A549 (cell line): ENCODE results near the gene MMUT. TPM values are rescaled to one million over a fixed set of nuclear protein-coding genes. Genes with fewer than 3 reads are reported as not detected.

Source experiments
- ATAC-seq, 2 experiments: fragments of 200-7000 bp in 1 of 2; fragments of >200 bp in 1 of 2; cut with Nextera tagmentation in 1 of 2; cut with Tn5 transposase in 1 of 2; 3 replicates each; pipeline versions ENCODE4 v1.8.0 to v1.9.1; 2018 to 2020; ENCODE audit warnings: mild to moderate bottlenecking in 1 of 2, moderate library complexity in 1 of 2
- CTCF ChIA-PET: fragments of 300-600 bp; sonication (Branson Sonifier 250); formaldehyde crosslinking; extraction: SDS; loops from one replicate; lab custom pipeline; 2021; ENCODE audit warnings: antibody characterized with exemption, inconsistent platforms; lab: Yijun Ruan, JAX
- POLR2A ChIA-PET: fragments of 350-600 bp; formaldehyde crosslinking; extraction: SDS; loops from one replicate; lab custom pipeline; 2021; ENCODE audit warnings: antibody characterized with exemption, inconsistent platforms; lab: Yijun Ruan, JAX
- DNase-seq, 2 experiments: peaks; one replicate each; pipeline versions ENCODE4 v3.0.0 to v3.0.0-alpha.2; 2011 to 2016; ENCODE audit warnings: low read depth in 1 of 2, low spot score in 1 of 2
- FAIRE-seq: peaks from 2 replicates; lab custom pipeline; 2011; peaks lifted over from hg19 to GRCh38; lab: Jason Lieb, UNC
- H3K27ac ChIP-seq, 2 experiments: fragments of >200 bp; sonication (Bioruptor Twin); formaldehyde crosslinking; 3 replicates each; pipeline ENCODE4 v1.5.1; 2016 to 2017
- H3K4me1 ChIP-seq: fragments of >200 bp; sonication (Bioruptor Twin); formaldehyde crosslinking; 3 replicates; pipeline ENCODE4 v1.6.1; 2016
- H3K4me2 ChIP-seq: fragments of >200 bp; sonication (Bioruptor Twin); formaldehyde crosslinking; 3 replicates; pipeline ENCODE4 v1.6.1; 2016
- H3K4me3 ChIP-seq: fragments of >200 bp; sonication (Bioruptor Twin); formaldehyde crosslinking; 3 replicates; pipeline ENCODE4 v1.5.1; 2016
- H3K9me3 ChIP-seq: fragments of >200 bp; sonication (Bioruptor Twin); formaldehyde crosslinking; 3 replicates; pipeline ENCODE4 v1.6.1; 2016
- CEBPB ChIP-seq, 2 experiments: fragments of >200 bp in 1 of 2; sonication (Bioruptor Twin) in 1 of 2; formaldehyde crosslinking in 1 of 2; IDR thresholded peaks; 2 replicates each; pipeline ENCODE4 v1.6.1; 2012 to 2016
- CTCF ChIP-seq: fragments of >200 bp; sonication (Bioruptor Twin); formaldehyde crosslinking; IDR thresholded peaks from 3 replicates; pipeline ENCODE4 v1.5.1; 2016
- E2F6 ChIP-seq: IDR thresholded peaks from 2 replicates; pipeline ENCODE4 v1.6.1; 2012; ENCODE audit warnings: low read depth, borderline replicate concordance
- FOSB ChIP-seq: fragments of 250-450 bp; sonication (Bioruptor Pico); IDR thresholded peaks from 2 replicates; pipeline ENCODE4 v1.5.0; 2020; ENCODE audit warnings: mild to moderate bottlenecking, moderate library complexity
- FOXS1 ChIP-seq: fragments of 250-450 bp; sonication (Bioruptor Pico); IDR thresholded peaks from 2 replicates; pipeline ENCODE4 v1.5.0; 2020; ENCODE audit warnings: mild to moderate bottlenecking, moderate library complexity
- GATA3 ChIP-seq: IDR thresholded peaks from 2 replicates; pipeline ENCODE4 v1.6.1; 2012; ENCODE audit warnings: borderline replicate concordance
- HEYL ChIP-seq: fragments of 250-450 bp; sonication (Bioruptor Pico); IDR thresholded peaks from 2 replicates; pipeline ENCODE4 v1.8.0; 2021; ENCODE audit warnings: mild to moderate bottlenecking, moderate library complexity
- HOXA7 ChIP-seq: fragments of 250-450 bp; sonication (Bioruptor Pico); IDR thresholded peaks from 2 replicates; pipeline ENCODE4 v1.5.0; 2020; ENCODE audit warnings: mild to moderate bottlenecking, moderate library complexity
- MAX ChIP-seq: IDR thresholded peaks from 2 replicates; pipeline ENCODE4 v1.6.1; 2012
- MAZ ChIP-seq: fragments of 150-350 bp; IDR thresholded peaks from 2 replicates; pipeline ENCODE4 v1.6.1; 2014; ENCODE audit warnings: antibody characterized with exemption, low read depth, low read length, borderline replicate concordance
- NFE2L2 ChIP-seq: fragments of 150-350 bp; conservative IDR thresholded peaks from 2 replicates; pipeline ENCODE4 v1.6.1; 2014; ENCODE audit warnings: low read length
- NR3C1 ChIP-seq: fragments of >200 bp; sonication (Bioruptor Twin); formaldehyde crosslinking; IDR thresholded peaks from 3 replicates; pipeline ENCODE4 v1.6.1; 2017
- PBX3 ChIP-seq: IDR thresholded peaks from 2 replicates; pipeline ENCODE4 v1.6.1; 2012
- PHF8 ChIP-seq: fragments of 200-600 bp; sonication (generic); IDR thresholded peaks from 2 replicates; pipeline ENCODE4 v1.6.1; 2016; ENCODE audit warnings: low read depth, mild to moderate bottlenecking, antibody characterized with exemption, moderate library complexity, borderline replicate concordance
- RAD21 ChIP-seq, 2 experiments: fragments of >200 bp in 1 of 2; sonication (Bioruptor Twin) in 1 of 2; formaldehyde crosslinking in 1 of 2; IDR thresholded peaks in 1 of 2; conservative IDR thresholded peaks in 1 of 2; 2 replicates in 1 of 2; 3 replicates in 1 of 2; pipeline ENCODE4 v1.6.1; 2012 to 2018; ENCODE audit warnings: inconsistent platforms in 1 of 2
- REST ChIP-seq: fragments of 200-600 bp; sonication (generic); IDR thresholded peaks from 2 replicates; pipeline ENCODE4 v1.6.1; 2016; ENCODE audit warnings: antibody characterized with exemption, mild to moderate bottlenecking, moderate library complexity
- RNF2 ChIP-seq: fragments of 200-600 bp; sonication (generic); IDR thresholded peaks from 2 replicates; pipeline ENCODE4 v1.6.1; 2016; ENCODE audit warnings: low read depth, mild to moderate bottlenecking, antibody characterized with exemption, moderate library complexity, borderline replicate concordance
- TFCP2L1 ChIP-seq: fragments of 250-450 bp; sonication (Bioruptor Pico); IDR thresholded peaks from 2 replicates; pipeline ENCODE4 v1.5.0; 2021; ENCODE audit warnings: mild to moderate bottlenecking
- ZC3H11A ChIP-seq: fragments of 450-650 bp; IDR thresholded peaks from 2 replicates; pipeline ENCODE4 v1.6.1; 2014; ENCODE audit warnings: antibody characterized with exemption, mild to moderate bottlenecking
- WGBS: methylation state at CpG from one replicate; pipeline ENCODE4 v1.1.6; 2017; ENCODE audit errors: missing lambda C conversion rate; 5-methylcytosine and 5-hydroxymethylcytosine counted together
- polyA plus RNA-seq, 4 experiments: library from polyadenylated mRNA; depleted of rRNA in 3 of 4; stranded (reverse); fragments of >200 nt; fragmentation: RNase III in 1 of 4; extraction: RNeasy Plus Mini Kit Qiagen cat#74134 plus additional on column Dnase treatment in 1 of 4; gene quantifications; 2 replicates in 3 of 4; 3 replicates in 1 of 4; pipeline ENCODE4 v1.2.3, GENCODE V29; 2011 to 2017
- TF ChIP-seq, protein P1 (sequence below): fragments of 450-650 bp; IDR thresholded peaks from 2 replicates; pipeline ENCODE4 v1.6.1; 2014; ENCODE audit warnings: antibody characterized with exemption

Gene MMUT
- polyA plus RNA-seq, 2 of the 4 experiments (the other 2 are of a cell fraction): 6.6 to 14.3 TPM

DNA sequence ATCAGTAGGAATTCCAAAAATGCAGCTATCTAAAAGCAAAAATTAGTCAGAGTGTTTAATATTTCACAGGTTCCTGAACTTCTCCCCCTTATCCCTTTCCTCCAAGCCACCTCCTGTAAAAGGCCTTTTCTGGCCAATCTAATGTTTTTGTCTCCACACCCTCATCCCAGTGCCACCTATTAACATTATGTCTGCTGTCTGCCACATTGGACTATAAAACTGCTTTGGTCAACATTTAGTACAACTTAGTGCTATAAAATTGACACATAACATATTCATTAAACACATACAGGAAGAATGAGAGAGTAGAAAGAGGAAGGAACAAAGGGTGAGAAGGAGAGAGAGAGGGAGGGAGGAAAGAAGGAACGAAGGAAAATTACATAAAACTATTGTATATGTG is 47.7 kb downstream of the MMUT start (continued):
- TF ChIP-seq REST: no peak
- no peak for TF ChIP-seq PHF8
- TF ChIP-seq E2F6: no peak
- no peak for TF ChIP-seq RAD21 (conservative IDR thresholded peaks at IDR 0.05 in 1 of 2, IDR thresholded peaks at IDR 0.05 in 1 of 2)
- no peak for TF ChIP-seq CTCF
- no peak for TF ChIP-seq HOXA7

DNA sequence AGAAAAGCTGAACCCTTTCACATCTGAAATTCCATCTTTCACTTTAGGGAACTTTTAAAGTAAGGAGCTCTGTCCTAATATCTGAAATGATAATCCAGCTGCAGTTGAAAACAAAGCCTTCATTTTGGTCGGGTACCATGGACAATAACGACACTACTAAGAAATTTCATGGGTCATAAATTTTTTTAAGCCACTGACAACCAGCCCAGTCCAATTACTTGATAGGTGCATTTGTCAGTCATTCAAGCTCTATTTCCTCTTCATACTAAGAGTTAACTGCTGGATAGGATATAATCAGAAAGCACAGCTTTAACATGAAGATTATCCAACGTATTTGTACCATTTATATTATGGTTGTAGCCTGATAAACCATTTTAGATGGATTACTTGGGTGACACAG is 52.5 kb downstream of the MMUT start:
- 47% methylated on average over 3 of the region's 3 CpGs for WGBS
- H3K4me3 ChIP-seq: no peak overlapping the region
- no peak overlapping the region for H3K4me2 ChIP-seq
- CTCF ChIA-PET: interaction anchor here (0.5 to 2.0 kb wide), 13 partner anchors 9 to 1625 kb away, joined by 3 to 12 read pairs (median 4); no protein-coding TSS in a partner anchor
- FAIRE-seq: no peak
- no peak overlapping the region for H3K27ac ChIP-seq
- no peaks in the 10 kb centered on the region for H3K9me3 ChIP-seq
- TF ChIP-seq FOSB (CRISPR knock-in tag) (no peak), HEYL (CRISPR knock-in tag) (no peak), NFE2L2 (no peak), E2F6 (no peak), FOXS1 (CRISPR knock-in tag) (no peak), TFCP2L1 (no peak), CTCF (no peak), GATA3 (no peak), MAX (no peak), RNF2 (no peak), NR3C1 (no peak), PBX3 (no peak), MAZ (no peak), RAD21 (conservative IDR thresholded peaks at IDR 0.05 in 1 of 2, IDR thresholded peaks at IDR 0.05 in 1 of 2) (no peak), CEBPB (IDR thresholded peaks at IDR 0.05) (no peak), ZC3H11A (no peak)
- TF ChIP-seq, protein P1, sequence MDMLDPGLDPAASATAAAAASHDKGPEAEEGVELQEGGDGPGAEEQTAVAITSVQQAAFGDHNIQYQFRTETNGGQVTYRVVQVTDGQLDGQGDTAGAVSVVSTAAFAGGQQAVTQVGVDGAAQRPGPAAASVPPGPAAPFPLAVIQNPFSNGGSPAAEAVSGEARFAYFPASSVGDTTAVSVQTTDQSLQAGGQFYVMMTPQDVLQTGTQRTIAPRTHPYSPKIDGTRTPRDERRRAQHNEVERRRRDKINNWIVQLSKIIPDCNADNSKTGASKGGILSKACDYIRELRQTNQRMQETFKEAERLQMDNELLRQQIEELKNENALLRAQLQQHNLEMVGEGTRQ: no peak
- no peak for ATAC-seq
- DNase-seq: no peak
- peaks cover 5% of the 10 kb centered on the region; the same call in 1 of the 3 replicates for H3K4me1 ChIP-seq
- POLR2A ChIA-PET: no interaction called here
